Hematopoietic multipotent progenitor cell treated with erythropoietin and hydrocortisone succinate and interleukin-3 and kit ligand, for 17 days (in vitro differentiated cells): ENCODE data around the gene DSCAM.
"Not testable (repeated sequence)": the region's sequence is repeated elsewhere in the genome, so short reads cannot be mapped to it uniquely, and the experiment has no call there.

ENCODE experiments used
- DNase-seq: peaks from one replicate; pipeline ENCODE4 v3.0.0-alpha.2; 2015; ENCODE audit warnings: low spot score

The DSCAM gene

DNA sequence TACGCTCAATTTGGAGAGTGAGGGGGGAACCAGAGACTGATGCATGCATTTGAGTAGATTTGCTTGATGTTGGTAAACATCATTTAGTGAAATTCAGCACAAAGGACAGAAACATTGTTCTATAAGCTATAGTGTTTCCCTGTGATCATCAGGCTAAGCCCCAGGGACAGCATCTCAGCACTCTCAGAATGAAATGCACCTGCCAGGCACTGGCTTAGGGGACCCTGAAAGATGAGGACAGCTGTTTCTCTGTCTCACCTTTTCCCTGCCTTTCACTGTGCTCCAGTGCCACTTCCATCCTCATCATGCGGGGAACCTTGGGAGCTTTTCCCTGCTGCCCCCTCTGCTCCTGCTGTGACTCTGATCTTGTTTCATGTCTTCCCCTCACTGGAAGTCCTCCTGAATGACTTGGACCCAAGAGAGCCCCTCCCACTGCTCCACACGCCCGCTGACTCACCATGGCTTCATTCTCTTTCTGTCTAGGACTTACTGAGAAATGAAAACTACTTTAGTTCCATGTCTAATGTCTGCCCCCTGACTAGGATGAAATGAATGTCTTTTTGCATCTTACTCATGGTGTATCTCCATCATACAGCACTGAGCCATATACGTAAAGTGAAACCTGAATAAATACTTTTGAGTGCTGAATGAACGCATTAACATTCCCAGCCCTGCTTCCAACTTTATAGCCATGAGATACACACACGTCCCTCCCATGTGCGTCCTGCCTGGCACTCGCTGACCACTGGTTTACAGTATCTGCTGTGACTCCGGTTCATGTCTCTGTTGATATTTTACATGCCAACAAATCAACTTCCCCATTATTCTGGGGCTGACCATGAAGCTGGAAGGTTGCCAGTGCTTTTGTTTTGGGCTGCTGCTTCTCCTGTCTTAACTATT lies 797.7 kb downstream of the DSCAM start:
- DNase-seq = no peak

DNA sequence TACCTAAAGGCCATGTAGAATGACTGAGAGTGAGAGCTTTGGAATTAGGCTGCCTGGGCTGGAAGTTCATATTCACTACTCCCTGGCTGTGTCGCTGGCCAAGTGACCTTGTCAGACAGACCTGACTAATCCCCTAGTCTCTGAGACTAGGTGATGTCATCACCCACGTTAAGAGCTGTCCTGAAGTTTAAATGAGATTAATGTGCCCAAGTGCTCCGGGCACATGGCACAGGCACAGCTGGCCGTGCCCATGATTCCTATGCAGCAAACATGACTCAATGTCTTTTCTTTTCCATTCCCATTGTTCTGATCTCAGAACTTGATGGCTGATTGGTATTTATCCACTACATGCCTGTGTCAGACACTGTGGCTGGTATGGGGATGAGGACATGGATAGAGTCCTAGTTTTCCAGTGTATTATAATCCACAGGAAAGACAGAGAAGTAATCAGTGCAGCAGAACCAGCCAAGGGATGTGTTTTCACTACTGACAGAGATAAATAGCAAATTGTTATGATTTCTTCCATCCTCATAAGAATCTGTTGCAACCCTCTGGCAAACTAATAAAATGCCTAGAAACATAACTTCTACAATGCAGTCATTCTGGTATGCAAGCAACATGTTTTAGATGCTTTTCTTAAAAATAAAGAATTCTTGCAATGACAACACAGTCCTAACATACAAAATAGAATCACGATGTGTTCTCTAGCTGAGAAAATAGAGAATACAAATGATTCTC lies 798.8 kb downstream of the DSCAM start:
- DNase-seq = no peak

DNA sequence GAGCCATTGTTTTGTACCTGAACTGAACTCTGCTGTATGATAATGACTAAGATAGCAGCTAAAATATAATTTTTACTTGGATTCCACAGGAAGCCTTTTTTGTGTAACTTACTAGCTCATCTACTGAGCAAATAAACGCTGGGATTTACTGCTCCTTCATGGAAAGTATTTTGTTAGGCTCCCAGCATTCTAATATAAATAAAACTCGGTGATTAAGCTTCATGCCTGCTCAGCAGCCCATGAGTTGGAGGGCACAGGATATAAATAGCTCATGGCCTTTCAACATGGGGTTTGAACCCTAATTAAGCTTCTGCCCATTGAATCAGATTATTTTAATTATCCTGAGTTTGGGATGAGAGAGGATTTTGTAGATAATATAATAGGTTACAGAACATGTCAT lies 799.7 kb downstream of the DSCAM start:
- no peak for DNase-seq

DNA sequence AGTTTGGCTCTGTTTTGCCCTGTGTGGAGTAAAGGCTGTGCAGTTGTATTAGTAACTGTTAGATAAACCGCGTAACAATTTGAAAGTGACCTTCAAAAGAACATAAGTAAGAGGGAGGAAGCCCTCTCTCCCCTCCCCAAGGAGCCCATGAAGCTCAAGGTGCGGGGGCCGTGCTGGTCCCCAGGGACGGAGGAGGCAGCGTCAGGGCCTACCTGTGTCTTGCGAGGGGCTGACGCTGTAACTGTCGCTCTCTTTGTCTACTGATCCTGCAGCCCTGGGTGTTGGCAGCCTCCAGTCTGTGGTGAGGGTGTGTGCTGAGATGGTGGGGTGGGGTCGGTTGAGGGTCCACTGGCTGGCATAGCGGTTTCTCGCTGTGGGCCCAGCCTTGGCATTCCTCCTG lies 803.1 kb downstream of the DSCAM start:
- DNase-seq = no peak

DNA sequence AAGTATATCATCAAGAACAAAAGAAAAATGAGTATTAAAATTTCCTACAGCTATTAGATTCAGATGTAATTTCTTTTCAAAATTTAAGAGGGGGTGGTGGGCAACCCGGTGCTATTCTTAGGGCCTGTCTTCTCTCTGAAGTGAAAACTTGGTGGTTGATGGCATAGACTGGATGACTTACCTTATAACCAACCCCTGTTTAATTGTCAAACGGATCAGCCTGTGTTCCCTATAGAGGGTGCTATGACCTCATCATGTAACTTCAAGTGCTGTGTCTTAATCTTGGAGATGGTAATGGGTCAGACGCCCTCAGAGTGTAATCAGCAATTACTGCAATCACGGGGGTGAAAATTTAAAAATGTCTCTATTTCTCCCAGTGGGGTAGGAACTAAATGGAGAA lies 803.5 kb downstream of the DSCAM start:
- DNase-seq = no peak

DNA sequence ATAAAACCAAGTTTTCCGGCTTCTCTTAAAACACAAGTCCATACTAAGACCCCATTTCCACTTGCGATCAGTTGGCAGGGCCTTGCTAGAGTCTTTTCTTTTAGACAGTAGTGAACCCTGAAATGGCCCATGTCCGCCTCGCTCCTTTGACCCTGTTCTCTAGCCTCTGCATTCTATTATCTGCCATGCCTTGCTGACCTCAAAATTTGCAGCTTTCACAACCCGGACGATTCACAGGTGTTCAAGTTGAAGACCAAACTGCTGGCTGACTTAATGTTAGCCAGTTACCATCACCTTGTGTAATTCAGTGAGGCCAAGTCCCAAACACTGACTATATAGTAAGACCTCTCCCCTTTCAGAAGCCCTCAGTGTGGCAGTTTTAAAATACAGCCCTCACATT lies 805.5 kb downstream of the DSCAM start:
- DNase-seq = no peak

DNA sequence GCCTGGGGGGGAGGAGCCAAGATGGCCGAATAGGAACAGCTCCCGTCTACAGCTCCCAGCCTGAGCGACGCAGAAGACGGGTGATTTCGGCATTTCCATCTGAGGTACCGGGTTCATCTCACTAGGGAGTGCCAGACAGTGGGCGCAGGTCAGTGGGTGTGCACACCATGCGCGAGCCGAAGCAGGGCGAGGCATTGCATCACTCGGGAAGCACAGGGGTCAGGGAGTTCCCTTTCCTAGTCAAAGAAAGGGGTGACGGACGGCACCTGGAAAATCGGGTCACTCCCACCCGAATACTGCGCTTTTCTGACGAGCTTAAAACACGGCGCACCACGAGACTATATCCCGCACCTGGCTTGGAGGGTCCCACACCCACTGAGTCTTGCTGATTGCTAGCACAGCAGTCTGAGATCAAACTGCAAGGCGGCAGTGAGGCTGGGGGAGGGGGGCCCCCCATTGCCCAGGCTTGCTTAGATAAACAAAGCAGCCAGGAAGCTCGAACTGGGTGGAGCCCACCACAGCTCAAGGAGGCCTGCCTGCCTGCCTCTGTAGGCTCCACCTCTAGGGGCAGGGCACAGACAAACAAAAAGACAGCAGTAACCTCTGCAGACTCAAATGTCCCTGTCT lies 813.7 kb downstream of the DSCAM start:
- DNase-seq = not testable (repeated sequence)

DNA sequence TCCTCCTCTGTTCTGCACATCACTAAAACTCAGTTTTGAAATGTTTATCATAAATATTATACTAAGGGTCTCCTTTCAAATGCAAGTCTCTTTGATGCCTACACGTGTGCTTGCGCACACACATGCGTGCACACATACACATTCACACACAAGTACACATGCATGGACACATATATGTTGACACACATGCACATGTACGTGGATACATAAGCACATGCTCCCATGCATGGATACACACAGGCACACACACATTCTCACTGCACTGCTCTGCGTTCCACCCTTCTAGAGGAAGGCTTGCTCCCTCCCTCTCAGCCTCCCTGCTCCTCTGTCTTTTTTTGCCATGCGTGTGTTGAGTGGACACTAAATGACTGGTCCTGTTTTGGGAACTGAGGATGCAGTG lies 817.1 kb downstream of the DSCAM start:
- no peak for DNase-seq

DNA sequence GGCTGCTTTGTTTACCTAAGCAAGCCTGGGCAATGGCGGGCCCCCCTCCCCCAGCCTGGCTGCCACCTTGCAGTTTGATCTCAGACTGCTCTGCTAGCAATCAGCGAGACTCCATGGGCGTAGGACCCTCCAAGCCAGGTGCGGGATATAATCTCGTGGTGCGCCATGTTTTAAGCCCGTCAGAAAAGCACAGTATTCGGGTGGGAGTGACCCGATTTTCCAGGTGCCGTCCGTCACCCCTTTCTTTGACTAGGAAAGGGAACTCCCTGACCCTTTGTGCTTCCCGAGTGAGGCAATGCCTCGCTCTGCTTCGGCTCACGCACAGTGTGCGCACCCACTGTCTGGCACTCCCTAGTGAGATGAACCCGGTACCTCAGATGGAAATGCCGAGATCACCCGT lies 818.6 kb downstream of the DSCAM start:
- not testable (repeated sequence) for DNase-seq

DNA sequence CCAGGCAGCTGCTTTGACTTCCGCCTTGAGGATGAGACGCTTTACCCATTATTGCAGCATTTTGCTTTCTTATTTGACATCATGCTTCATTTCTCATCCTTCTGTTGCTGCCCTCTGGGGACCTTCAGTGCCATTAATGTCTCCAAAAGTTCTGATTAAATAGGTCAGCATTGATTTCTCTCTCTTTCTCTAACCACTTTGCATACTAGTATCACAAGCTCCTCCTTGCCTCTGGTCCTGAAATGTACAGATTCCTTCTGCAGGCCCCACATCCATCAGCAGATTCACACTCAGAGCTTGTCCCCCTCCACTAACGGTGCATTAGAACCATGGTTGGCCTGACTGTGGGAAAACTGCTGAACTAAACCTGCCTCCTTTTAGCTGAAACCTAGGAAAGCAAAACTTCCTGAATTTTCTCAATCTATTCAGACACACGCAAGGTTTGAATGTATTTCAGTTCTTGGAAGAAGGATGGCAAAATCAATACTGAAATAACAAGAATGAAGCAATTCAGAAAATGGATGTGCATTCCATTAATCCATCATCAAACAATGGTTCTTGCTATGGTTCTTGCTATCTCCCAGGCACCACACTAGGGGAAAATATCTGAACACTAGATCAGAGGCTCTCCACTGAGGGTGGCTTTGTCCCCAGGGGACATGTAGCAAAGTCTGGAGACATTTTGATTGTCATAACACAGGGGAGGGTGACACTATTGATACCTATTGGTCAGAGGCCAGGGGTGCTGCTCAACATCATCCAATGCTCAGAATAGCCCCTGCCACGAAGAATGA lies 825.2 kb downstream of the DSCAM start:
- DNase-seq = no peak

DNA sequence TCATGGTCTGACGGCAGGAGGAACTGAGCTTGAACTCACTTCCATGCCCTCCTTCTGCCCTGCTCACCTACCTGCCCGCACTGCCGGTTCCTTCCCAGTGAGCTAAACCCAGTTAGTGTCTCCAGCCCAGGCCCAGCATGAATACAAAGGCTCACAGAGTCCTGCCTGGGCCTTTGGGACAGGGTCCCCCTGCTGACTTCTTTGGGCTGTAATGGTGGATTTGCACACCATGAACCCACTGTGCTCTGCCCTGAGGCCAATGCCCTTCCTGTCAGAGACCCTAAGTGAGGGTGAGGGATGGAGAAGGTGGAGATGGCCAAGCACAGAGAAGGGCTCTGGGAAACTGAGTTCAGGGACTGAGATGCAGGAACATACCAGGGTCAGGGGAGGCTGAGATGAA lies 826.3 kb downstream of the DSCAM start:
- no peak for DNase-seq

DNA sequence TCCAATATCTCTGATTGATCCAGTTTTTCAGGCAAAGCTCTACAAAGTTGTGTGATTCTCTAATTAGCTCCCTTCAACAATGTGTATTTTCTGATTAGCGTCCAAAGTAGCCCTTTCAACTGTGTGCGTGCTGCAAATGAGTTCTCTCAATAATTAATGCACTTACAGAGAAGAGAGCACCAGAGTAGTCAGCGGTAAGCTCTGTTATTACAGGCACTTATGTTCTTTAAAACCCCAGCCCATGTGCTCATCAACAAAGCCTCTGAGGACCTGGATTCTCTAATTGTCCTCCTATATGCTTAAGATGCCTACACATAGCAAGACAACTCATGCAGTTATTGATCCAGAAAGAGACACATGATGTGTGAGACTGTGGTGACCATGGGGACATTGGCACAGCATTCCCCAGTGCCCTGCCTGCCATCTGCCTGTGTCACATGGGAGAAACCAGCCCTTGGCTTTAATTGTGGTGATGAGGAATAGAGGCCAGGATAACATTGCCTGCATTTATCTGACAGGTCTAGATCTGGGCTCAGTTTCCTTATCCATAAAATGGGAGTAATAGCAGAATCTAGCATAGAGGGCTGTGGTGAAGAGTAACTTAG lies 828.0 kb downstream of the DSCAM start:
- DNase-seq = no peak

DNA sequence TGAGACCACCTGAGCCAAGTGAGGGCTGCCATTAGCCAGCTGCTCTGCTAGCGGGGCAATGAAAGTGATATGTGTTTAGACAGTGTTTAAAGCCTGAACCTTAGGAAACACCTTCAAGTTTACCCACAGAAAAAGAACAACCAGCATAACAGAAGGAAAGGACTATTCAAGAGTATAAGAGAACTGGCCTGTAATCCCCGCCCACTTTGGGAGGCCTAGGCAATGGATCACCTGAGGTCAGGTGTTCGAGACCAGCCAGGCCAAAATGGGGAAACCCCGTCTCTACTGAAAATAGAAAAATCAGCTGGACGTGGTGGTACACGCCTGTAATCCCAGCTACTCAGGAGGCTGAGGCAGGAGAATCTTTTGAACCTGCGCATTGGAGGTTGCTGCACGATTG lies 830.3 kb downstream of the DSCAM start:
- DNase-seq = no peak

DNA sequence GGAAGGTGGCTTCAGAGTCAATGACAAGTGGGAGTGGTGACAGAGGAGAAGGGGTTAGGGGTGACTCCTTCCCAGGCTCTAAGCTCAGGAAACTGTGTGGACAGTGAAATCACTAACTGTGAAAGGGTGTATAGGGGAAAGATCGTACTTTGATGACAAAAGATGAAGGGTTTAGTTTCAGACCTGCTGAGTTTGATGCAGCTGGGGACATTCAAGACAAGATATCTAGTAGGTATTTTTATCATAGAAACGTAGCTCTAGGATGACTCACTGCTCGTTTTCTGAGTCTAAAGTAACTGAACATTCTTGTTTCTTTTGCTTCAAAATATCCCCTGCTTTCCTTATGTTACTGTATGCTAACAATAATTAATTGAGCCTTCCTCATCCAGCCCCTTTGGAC lies 830.7 kb downstream of the DSCAM start:
- no peak for DNase-seq

DNA sequence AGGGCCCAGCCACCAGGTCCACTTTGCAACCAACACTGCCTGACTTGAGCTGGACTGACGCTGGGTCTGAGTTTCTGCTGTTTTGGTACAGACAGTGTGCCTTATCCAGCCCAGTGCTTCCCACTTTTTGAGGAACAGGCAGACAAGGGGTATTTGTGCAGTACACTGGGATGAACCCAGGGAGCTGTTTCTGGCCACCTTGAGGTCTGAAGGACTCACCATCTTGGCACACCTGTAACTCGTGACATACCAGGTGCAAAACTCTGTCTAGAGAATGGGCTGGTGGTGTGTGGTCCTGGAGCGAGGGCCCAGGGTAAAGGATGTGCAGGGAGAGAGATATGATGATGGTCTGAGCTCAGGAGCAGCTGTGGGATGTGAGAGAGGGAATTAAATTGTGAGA lies 831.1 kb downstream of the DSCAM start:
- no peak for DNase-seq

DNA sequence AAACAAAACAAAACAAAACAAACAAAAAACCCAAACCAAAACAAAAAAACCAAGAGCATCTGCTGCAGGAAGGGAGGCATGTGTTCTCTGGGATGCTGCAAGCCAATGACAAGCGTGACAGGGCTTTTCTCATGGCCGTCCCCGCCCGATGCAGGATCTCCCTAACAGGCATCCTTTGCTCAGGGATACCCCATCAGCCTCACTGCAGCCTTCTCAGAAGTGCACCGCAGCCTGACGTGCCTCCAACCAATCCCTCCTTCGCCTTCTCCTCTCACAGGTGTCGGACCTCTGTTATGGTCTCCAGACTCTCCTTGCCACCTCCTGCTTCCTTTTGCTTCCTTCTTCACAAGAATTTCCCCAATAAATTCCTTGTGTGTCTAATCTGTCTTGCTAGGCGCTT lies 832.6 kb downstream of the DSCAM start:
- no peak for DNase-seq

DNA sequence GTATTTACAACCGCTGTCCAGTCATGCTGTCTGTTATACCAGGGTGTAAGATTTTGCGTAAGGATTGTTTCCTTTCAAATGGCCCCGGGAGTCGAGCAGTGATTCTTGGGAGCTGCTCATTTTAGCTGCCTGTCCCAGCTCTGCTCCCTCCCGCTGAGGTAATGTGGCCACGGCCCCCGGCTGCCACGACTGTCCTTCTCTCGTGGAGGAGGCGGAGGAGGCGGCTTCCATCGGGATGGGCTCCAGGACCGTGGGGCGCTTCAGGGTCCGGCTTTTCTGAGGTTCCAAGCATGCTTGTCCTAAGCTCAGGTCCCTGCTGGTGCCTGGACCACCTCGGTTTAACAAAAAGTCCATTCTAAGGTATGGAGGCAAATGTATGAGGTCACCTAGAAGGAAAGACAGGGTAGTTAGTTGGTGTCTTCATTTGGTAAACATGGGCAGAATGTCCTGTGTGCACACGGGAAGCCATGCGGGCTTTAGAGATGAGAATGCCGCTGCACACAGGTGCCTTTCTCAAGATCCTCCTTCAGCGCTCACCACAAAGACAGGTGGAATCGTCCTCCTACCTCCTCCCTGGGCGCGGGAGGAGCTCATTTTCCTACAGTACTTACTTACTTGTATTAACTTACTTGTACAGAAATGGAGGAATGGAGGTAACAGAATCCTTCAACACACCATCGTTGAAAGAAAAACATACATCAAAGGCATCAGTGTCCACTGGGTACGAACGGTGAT lies 833.8 kb downstream of the DSCAM start:
- no peak for DNase-seq

DNA sequence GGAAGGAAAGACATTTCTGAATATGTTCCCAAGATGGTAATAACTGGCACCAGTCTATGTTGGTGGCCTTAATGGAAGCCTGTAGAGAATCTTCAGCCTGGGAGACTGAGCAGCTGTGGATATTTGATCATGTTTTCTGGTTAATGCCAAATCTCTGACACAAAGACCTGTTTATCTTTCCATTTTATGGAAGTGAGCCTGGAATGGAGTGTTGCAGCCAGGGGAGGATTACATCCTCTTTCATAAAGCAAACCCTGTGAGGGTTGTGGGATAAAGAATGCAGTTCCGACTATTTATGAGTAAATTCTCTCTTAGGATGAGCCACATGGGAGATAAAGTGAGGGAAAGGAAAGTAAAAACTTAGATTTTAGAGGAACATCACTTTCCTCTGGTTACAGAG lies 835.6 kb downstream of the DSCAM start:
- DNase-seq = no peak

DNA sequence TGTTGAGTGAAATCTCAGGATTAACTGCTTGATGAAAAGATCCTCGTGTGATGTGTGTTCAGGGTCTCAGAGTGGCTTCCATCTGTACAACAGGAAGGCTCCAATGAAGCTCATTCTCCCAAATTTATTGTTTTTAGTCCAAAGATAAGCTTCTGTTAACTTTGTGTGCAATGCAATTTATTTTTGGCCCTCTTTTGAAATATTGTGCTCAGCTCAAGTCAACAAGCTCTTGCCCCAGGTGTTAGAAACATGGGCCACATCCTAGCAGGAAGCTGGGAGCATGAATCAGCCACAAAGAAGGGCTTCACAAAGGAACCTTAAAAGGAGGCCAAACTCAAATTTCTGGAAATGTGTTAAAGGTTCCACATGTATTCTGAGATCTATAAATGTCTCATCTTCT lies 844.0 kb downstream of the DSCAM start:
- no peak for DNase-seq

DNA sequence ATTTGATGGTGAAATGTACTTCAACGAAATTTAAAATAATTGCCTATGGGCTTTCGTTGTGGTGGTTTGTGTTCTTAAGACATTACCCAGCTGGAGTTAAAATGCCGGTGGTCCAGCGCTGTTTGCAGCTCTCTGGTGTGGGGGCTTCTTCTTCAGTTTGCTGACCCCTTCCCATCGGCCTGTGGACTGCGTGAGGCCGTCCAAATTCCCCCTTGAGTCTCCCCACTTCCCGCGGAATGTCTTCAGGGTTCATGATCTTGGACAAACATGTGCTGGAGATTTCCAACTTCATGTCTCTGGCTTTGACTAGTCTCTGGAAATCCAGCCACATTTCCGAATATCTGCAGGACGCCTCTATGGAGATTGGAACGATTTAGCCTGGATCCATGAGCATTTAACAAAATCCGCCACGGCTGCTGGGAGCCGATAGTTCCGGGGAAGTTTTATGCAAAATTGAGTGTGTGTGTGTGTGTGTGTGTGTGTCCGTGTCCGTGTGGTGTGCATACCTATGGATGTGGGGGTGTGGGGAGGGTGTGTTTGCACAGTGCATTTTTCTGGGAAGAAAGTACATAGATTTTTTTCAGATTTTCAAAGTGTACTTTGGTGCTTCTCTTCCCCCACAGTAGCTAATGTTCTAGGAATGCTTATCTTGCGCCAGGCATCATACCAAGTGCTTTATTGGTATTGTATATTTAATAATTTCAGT lies 862.5 kb downstream of the DSCAM start:
- DNase-seq = no peak
